ENCODE results near the gene DGCR2.

- TF ChIP-seq NFRKB (IDR thresholded peaks at IDR 0.05), result no peak
- no peak for TF ChIP-seq FOXK2 (IDR thresholded peaks at IDR 0.05)
- no peak for TF ChIP-seq HDGF (IDR thresholded peaks at IDR 0.05; ENCODE audit: borderline replicate concordance)
- TF ChIP-seq FOXA1 (IDR thresholded peaks at IDR 0.05), result no peak
- no peak for TF ChIP-seq SP1 (IDR thresholded peaks at IDR 0.05)
- no peak for TF ChIP-seq FOXM1 (IDR thresholded peaks at IDR 0.05; ENCODE audit: borderline replicate concordance)
- TF ChIP-seq ZNF384 (IDR thresholded peaks at IDR 0.05), result no peak
- TF ChIP-seq CTBP1 (IDR thresholded peaks at IDR 0.05; ENCODE audit: borderline replicate concordance), result no peak
- TF ChIP-seq BHLHE40 (IDR thresholded peaks at IDR 0.05; ENCODE audit: borderline replicate concordance), result no peak
- no peak for TF ChIP-seq SUZ12 (IDR thresholded peaks at IDR 0.05)
- TF ChIP-seq ELF4 (IDR thresholded peaks at IDR 0.05), result no peak
- no peak for TF ChIP-seq LEF1 (IDR thresholded peaks at IDR 0.05; ENCODE audit: borderline replicate concordance)
- TF ChIP-seq TARDBP (IDR thresholded peaks at IDR 0.05), result no peak
- TF ChIP-seq, protein P1, sequence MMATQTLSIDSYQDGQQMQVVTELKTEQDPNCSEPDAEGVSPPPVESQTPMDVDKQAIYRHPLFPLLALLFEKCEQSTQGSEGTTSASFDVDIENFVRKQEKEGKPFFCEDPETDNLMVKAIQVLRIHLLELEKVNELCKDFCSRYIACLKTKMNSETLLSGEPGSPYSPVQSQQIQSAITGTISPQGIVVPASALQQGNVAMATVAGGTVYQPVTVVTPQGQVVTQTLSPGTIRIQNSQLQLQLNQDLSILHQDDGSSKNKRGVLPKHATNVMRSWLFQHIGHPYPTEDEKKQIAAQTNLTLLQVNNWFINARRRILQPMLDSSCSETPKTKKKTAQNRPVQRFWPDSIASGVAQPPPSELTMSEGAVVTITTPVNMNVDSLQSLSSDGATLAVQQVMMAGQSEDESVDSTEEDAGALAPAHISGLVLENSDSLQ (IDR thresholded peaks at IDR 0.05), result no peak
Measured at GRCh38 chr22:19001204-19001603, 121.0 kb downstream of the DGCR2 start.

Data from HEK293T (cell line).